SK-N-SH treated with all-trans-retinoic acid at 6 μM for 48 hours (cell line): ENCODE data around the gene RNF212B.

ENCODE experiments used
- ATAC-seq: fragments of 200-7000 bp; cut with Tn5 transposase; 3 replicates; pipeline ENCODE4 v1.9.1; 2020; ENCODE audit warnings: mild to moderate bottlenecking, moderate library complexity
- ARNTL ChIP-seq: fragments of 450-650 bp; formaldehyde crosslinking; IDR thresholded peaks from 2 replicates; pipeline ENCODE4 v1.5.0; 2020; ENCODE audit warnings: low read depth, mild to moderate bottlenecking, moderate library complexity, borderline replicate concordance
- BACH2 ChIP-seq: fragments of 250-450 bp; sonication (Bioruptor Pico); IDR thresholded peaks from 2 replicates; pipeline ENCODE4 v1.9.0; 2021; ENCODE audit warnings: mild to moderate bottlenecking, borderline replicate concordance
- ESRRG ChIP-seq: fragments of 250-450 bp; sonication (Bioruptor Pico); IDR thresholded peaks from 2 replicates; pipeline ENCODE4 v1.6.1; 2021; ENCODE audit warnings: mild to moderate bottlenecking
- GLIS3 ChIP-seq: fragments of 250-450 bp; sonication (Bioruptor Pico); IDR thresholded peaks from 2 replicates; pipeline ENCODE4 v1.5.0; 2020; ENCODE audit warnings: mild to moderate bottlenecking, moderate library complexity
- ISL1 ChIP-seq: fragments of 250-450 bp; sonication (Bioruptor Pico); IDR thresholded peaks from 2 replicates; pipeline ENCODE4 v2.1.2; 2022; ENCODE audit warnings: mild to moderate bottlenecking, moderate library complexity
- OSR1 ChIP-seq: fragments of 250-450 bp; sonication (Bioruptor Pico); IDR thresholded peaks from 2 replicates; pipeline ENCODE4 v1.8.0; 2022; ENCODE audit warnings: moderate library complexity, mild to moderate bottlenecking, inconsistent platforms
- PPARA ChIP-seq: fragments of 250-450 bp; sonication (Bioruptor Pico); IDR thresholded peaks from 2 replicates; pipeline ENCODE4 v1.5.0; 2020; ENCODE audit warnings: mild to moderate bottlenecking, borderline replicate concordance
- RARB ChIP-seq: fragments of 250-450 bp; sonication (Bioruptor Pico); IDR thresholded peaks from 2 replicates; pipeline ENCODE4 v1.8.0; 2021; ENCODE audit warnings: mild to moderate bottlenecking, moderate library complexity
- SNAI2 ChIP-seq: fragments of 250-450 bp; sonication (Bioruptor Pico); IDR thresholded peaks from 2 replicates; pipeline ENCODE4 v1.5.0; 2020; ENCODE audit warnings: mild to moderate bottlenecking, moderate library complexity
- TCF4 ChIP-seq: fragments of 250-450 bp; sonication (Bioruptor Pico); IDR thresholded peaks from 2 replicates; pipeline ENCODE4 v1.8.0; 2021; ENCODE audit warnings: mild to moderate bottlenecking, moderate library complexity, borderline replicate concordance
- TOX ChIP-seq: fragments of 250-450 bp; sonication (Bioruptor Pico); IDR thresholded peaks from 2 replicates; pipeline ENCODE4 v1.8.0; 2021; ENCODE audit warnings: mild to moderate bottlenecking, moderate library complexity, borderline replicate concordance
- ZFP3 ChIP-seq: fragments of 250-450 bp; sonication (Bioruptor Pico); IDR thresholded peaks from 2 replicates; pipeline ENCODE4 v1.5.0; 2020; ENCODE audit warnings: mild to moderate bottlenecking, moderate library complexity
- ZFP30 ChIP-seq: fragments of 450-650 bp; formaldehyde crosslinking; IDR thresholded peaks from 2 replicates; pipeline ENCODE4 v1.5.0; 2022; ENCODE audit warnings: mild to moderate bottlenecking, moderate library complexity
- ZNF565 ChIP-seq: fragments of 450-650 bp; formaldehyde crosslinking; conservative IDR thresholded peaks from 2 replicates; pipeline ENCODE4 v1.5.0; 2020; ENCODE audit warnings: low read depth, mild to moderate bottlenecking, moderate library complexity
- ZNF8 ChIP-seq: fragments of 450-650 bp; formaldehyde crosslinking; IDR thresholded peaks from 2 replicates; pipeline ENCODE4 v1.5.0; 2020; ENCODE audit warnings: mild to moderate bottlenecking, moderate library complexity
- TF ChIP-seq, protein P1 (sequence below): fragments of 250-450 bp; sonication (Bioruptor Pico); IDR thresholded peaks from 2 replicates; pipeline ENCODE4 v1.5.0; 2020; ENCODE audit warnings: mild to moderate bottlenecking, moderate library complexity
- TF ChIP-seq, protein P2 (sequence below): fragments of 250-450 bp; sonication (Bioruptor Pico); IDR thresholded peaks from 2 replicates; pipeline ENCODE4 v1.5.1; 2021; ENCODE audit warnings: mild to moderate bottlenecking, moderate library complexity
- TF ChIP-seq, protein P3 (sequence below): fragments of 250-450 bp; sonication (Bioruptor Pico); IDR thresholded peaks from 2 replicates; pipeline ENCODE4 v1.8.0; 2021; ENCODE audit warnings: low read depth, mild to moderate bottlenecking, moderate library complexity, borderline replicate concordance
- TF ChIP-seq, protein P4 (sequence below): fragments of 250-450 bp; sonication (Bioruptor Pico); IDR thresholded peaks from 2 replicates; pipeline ENCODE4 v1.8.0; 2020; ENCODE audit warnings: mild to moderate bottlenecking, moderate library complexity, borderline replicate concordance

RNF212B gene

DNA sequence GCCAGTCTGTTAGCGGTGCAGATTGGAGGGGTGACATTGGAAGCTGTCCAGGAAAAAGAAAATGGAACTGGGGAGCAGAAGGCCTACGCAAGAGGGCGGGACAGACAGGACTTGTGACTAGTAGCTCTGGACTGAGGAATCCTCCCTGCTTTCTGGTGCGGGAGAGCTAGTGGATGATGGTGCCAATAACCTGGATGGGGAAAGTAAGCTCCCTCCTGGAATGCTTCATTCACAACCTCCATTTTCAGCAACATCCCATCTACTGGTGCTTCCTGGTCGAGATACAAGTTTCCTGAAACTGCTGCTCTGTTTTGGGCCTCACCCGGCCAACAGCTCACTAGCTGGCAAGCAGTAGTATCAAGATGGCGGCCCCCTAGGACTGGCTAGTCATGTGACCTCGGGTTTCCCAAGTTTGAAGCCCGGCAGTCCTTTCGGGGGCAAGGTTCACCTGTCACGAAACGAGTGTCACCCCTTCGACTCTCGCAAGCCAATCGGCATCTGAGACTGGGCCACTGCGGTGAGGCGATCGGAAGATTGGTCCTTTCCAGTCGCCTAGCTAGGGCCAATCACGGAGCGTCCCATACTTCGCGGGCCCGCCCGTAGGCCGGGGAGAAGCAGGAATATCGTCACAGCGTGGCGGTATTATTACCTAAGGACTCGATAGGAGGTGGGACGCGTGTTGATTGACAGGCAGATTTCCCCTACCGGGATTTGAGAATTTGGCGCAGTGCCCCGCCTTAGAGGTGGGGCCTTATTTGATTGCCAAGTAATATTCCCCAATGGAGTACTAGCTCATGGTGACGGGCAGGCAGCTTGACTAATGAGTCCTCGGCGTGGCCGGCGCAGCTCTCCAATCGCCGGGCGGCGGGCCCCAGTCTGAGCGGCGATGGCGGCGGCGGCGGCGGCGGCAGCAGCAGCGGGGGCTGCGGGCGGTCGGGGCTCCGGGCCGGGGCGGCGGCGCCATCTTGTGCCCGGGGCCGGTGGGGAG, 83.1 kb downstream of the RNF212B start, which contains the start of gene PABPN1 (continued):
- TF ChIP-seq, protein P1, sequence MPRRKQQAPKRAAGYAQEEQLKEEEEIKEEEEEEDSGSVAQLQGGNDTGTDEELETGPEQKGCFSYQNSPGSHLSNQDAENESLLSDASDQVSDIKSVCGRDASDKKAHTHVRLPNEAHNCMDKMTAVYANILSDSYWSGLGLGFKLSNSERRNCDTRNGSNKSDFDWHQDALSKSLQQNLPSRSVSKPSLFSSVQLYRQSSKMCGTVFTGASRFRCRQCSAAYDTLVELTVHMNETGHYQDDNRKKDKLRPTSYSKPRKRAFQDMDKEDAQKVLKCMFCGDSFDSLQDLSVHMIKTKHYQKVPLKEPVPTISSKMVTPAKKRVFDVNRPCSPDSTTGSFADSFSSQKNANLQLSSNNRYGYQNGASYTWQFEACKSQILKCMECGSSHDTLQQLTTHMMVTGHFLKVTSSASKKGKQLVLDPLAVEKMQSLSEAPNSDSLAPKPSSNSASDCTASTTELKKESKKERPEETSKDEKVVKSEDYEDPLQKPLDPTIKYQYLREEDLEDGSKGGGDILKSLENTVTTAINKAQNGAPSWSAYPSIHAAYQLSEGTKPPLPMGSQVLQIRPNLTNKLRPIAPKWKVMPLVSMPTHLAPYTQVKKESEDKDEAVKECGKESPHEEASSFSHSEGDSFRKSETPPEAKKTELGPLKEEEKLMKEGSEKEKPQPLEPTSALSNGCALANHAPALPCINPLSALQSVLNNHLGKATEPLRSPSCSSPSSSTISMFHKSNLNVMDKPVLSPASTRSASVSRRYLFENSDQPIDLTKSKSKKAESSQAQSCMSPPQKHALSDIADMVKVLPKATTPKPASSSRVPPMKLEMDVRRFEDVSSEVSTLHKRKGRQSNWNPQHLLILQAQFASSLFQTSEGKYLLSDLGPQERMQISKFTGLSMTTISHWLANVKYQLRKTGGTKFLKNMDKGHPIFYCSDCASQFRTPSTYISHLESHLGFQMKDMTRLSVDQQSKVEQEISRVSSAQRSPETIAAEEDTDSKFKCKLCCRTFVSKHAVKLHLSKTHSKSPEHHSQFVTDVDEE (CRISPR knock-in tag) = no peak
- no peak for TF ChIP-seq RARB (CRISPR knock-in tag)
- no peak for TF ChIP-seq OSR1 (CRISPR knock-in tag)
- TF ChIP-seq ZFP3 (CRISPR knock-in tag) = 0 out of 2 replicates have a peak, but pooled peaks have one; percentile 50
- TF ChIP-seq ARNTL = no peak
- TF ChIP-seq, all 23 proteins: peak for 4

DNA sequence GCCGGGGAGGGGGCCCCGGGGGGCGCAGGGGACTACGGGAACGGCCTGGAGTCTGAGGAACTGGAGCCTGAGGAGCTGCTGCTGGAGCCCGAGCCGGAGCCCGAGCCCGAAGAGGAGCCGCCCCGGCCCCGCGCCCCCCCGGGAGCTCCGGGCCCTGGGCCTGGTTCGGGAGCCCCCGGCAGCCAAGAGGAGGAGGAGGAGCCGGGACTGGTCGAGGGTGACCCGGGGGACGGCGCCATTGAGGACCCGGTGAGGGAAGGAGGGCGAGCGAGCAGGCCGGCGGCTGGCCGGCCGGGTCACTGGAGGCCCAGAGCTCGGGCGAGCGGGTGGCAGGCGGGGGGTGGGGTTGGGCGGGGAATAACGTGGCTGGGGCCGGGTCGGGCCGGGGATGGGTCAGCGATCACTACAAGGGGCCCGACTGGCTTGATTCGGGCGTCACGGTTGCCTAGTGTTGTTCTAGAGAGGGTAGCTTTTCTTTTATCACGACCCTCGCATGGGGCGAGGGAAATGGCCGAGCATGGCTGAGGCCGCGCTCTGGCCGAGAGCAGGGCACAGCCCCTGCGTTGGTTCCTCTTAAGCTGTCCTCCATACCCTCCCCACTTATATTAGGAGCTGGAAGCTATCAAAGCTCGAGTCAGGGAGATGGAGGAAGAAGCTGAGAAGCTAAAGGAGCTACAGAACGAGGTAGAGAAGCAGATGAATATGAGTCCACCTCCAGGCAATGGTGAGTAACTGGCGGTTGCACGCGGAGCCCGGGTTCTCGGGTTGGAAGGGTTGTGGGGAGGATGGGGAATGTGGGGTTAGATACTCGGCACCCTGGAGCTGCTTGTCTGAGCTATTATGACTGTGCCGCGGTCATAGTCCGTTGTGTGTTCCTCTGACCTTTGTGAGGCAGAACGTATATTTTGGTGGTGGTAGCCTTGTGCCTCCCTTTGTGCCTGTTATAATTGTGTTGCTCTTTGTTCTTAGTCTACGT, 84.1 kb downstream of the RNF212B start:
- ATAC-seq = peak; percentile 46
- TF ChIP-seq, protein P2, sequence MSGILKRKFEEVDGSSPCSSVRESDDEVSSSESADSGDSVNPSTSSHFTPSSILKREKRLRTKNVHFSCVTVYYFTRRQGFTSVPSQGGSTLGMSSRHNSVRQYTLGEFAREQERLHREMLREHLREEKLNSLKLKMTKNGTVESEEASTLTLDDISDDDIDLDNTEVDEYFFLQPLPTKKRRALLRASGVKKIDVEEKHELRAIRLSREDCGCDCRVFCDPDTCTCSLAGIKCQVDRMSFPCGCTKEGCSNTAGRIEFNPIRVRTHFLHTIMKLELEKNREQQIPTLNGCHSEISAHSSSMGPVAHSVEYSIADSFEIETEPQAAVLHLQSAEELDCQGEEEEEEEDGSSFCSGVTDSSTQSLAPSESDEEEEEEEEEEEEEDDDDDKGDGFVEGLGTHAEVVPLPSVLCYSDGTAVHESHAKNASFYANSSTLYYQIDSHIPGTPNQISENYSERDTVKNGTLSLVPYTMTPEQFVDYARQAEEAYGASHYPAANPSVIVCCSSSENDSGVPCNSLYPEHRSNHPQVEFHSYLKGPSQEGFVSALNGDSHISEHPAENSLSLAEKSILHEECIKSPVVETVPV (CRISPR knock-in tag) = no peak
- TF ChIP-seq TCF4 (CRISPR knock-in tag) (no peak), ZNF8 (CRISPR knock-in tag) (no peak), TOX (no peak), ZFP3 (CRISPR knock-in tag) (no peak), GLIS3 (CRISPR knock-in tag) (no peak; the same call in 1 of the 2 replicates), ZNF565 (no peak), SNAI2 (CRISPR knock-in tag) (no peak), ISL1 (no peak), OSR1 (CRISPR knock-in tag) (no peak), ESRRG (no peak), ZFP30 (CRISPR knock-in tag) (no peak), BACH2 (CRISPR knock-in tag) (no peak), RARB (CRISPR knock-in tag) (no peak), PPARA (CRISPR knock-in tag) (no peak)
- TF ChIP-seq, protein P3, sequence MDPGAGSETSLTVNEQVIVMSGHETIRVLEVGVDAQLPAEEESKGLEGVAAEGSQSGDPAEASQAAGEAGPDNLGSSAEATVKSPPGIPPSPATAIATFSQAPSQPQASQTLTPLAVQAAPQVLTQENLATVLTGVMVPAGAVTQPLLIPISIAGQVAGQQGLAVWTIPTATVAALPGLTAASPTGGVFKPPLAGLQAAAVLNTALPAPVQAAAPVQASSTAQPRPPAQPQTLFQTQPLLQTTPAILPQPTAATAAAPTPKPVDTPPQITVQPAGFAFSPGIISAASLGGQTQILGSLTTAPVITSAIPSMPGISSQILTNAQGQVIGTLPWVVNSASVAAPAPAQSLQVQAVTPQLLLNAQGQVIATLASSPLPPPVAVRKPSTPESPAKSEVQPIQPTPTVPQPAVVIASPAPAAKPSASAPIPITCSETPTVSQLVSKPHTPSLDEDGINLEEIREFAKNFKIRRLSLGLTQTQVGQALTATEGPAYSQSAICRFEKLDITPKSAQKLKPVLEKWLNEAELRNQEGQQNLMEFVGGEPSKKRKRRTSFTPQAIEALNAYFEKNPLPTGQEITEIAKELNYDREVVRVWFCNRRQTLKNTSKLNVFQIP (CRISPR knock-in tag) = no peak
- TF ChIP-seq, protein P4, sequence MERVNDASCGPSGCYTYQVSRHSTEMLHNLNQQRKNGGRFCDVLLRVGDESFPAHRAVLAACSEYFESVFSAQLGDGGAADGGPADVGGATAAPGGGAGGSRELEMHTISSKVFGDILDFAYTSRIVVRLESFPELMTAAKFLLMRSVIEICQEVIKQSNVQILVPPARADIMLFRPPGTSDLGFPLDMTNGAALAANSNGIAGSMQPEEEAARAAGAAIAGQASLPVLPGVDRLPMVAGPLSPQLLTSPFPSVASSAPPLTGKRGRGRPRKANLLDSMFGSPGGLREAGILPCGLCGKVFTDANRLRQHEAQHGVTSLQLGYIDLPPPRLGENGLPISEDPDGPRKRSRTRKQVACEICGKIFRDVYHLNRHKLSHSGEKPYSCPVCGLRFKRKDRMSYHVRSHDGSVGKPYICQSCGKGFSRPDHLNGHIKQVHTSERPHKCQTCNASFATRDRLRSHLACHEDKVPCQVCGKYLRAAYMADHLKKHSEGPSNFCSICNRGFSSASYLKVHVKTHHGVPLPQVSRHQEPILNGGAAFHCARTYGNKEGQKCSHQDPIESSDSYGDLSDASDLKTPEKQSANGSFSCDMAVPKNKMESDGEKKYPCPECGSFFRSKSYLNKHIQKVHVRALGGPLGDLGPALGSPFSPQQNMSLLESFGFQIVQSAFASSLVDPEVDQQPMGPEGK (CRISPR knock-in tag) = no peak
- TF ChIP-seq, protein P1 (CRISPR knock-in tag) = no peak
